ENCODE results near the gene ARHGAP6.
"Not testable (repeated sequence)": the region's sequence is repeated elsewhere in the genome, so short reads cannot be mapped to it uniquely, and the experiment has no call there.

Gene ARHGAP6

GRCh38 chrX:11648705-11649519 lies 16.8 kb downstream of the ARHGAP6 start:
- DNase-seq (ENCODE audit: low read depth, low spot score), result no peak

- DNase-seq (ENCODE audit: low read depth, low spot score), result no peak
Observed at GRCh38 chrX:11647138-11647537, 18.6 kb downstream of the ARHGAP6 start.

- DNase-seq (ENCODE audit: low read depth, low spot score), result no peak
Observed at GRCh38 chrX:11641349-11642065, 24.2 kb downstream of the ARHGAP6 start.

GRCh38 chrX:11640089-11640488 lies 25.6 kb downstream of the ARHGAP6 start:
- no peak for DNase-seq (ENCODE audit: low read depth, low spot score)

- DNase-seq (ENCODE audit: low read depth, low spot score), result no peak
Observed at GRCh38 chrX:11632732-11633131, 33.0 kb downstream of the ARHGAP6 start.

GRCh38 chrX:11629593-11630211 lies 36.0 kb downstream of the ARHGAP6 start:
- no peak for DNase-seq (ENCODE audit: low read depth, low spot score)

- no peak for DNase-seq (ENCODE audit: low read depth, low spot score)
Observed at GRCh38 chrX:11628399-11628798, 37.3 kb downstream of the ARHGAP6 start.

GRCh38 chrX:11626351-11626750 lies 39.4 kb downstream of the ARHGAP6 start:
- no peak for DNase-seq (ENCODE audit: low read depth, low spot score)

GRCh38 chrX:11619441-11619840 lies 46.3 kb downstream of the ARHGAP6 start:
- DNase-seq (ENCODE audit: low read depth, low spot score), result no peak

GRCh38 chrX:11614253-11614652 lies 51.5 kb downstream of the ARHGAP6 start:
- not testable (repeated sequence) for DNase-seq (ENCODE audit: low read depth, low spot score)

- DNase-seq (ENCODE audit: low read depth, low spot score), result no peak
Observed at GRCh38 chrX:11611965-11612364, 53.8 kb downstream of the ARHGAP6 start.

GRCh38 chrX:11611161-11611560 lies 54.6 kb downstream of the ARHGAP6 start:
- DNase-seq (ENCODE audit: low read depth, low spot score), result no peak

GRCh38 chrX:11609109-11609508 lies 56.6 kb downstream of the ARHGAP6 start:
- no peak for DNase-seq (ENCODE audit: low read depth, low spot score)

- DNase-seq (ENCODE audit: low read depth, low spot score), result no peak
Observed at GRCh38 chrX:11606408-11606807, 59.3 kb downstream of the ARHGAP6 start.

- DNase-seq (ENCODE audit: low read depth, low spot score), result no peak
Observed at GRCh38 chrX:11600578-11600977, 65.1 kb downstream of the ARHGAP6 start.

- DNase-seq (ENCODE audit: low read depth, low spot score), result no peak
Observed at GRCh38 chrX:11597479-11597878, 68.2 kb downstream of the ARHGAP6 start.

- no peak for DNase-seq (ENCODE audit: low read depth, low spot score)
Observed at GRCh38 chrX:11591723-11592346, 73.9 kb downstream of the ARHGAP6 start.

GRCh38 chrX:11589641-11590040 lies 76.1 kb downstream of the ARHGAP6 start:
- DNase-seq (ENCODE audit: low read depth, low spot score), result no peak

- DNase-seq (ENCODE audit: low read depth, low spot score), result no peak
Observed at GRCh38 chrX:11588097-11588496, 77.6 kb downstream of the ARHGAP6 start.

GRCh38 chrX:11585174-11585573 lies 80.5 kb downstream of the ARHGAP6 start:
- DNase-seq (ENCODE audit: low read depth, low spot score), result no peak

GRCh38 chrX:11580789-11581188 lies 84.9 kb downstream of the ARHGAP6 start:
- DNase-seq (ENCODE audit: low read depth, low spot score), result no peak
